SK-MEL-5 (cell line): Measurements from ENCODE around the gene GRIP2. TPM values are rescaled to one million over a fixed set of nuclear protein-coding genes. Genes with fewer than 3 reads are reported as not detected.

Source experiments
- DNase-seq: peaks from one replicate; pipeline ENCODE4 v3.0.0-alpha.2; 2016; ENCODE audit warnings: low read depth, low spot score
- in situ Hi-C: cut with HindIII; loops from 2 replicates; pipeline ENCODE4 v1.10.0; 2016; ENCODE audit warnings: low sequenced_read_pairs, high pct_unique_total_duplicates, low pct_unique_long_range_greater_than_20kb
- polyA plus RNA-seq, 2 experiments: library from polyadenylated mRNA; depleted of rRNA; stranded (reverse); fragments of >200 nt; gene quantifications; 2 replicates each; pipeline ENCODE4 v1.2.3, GENCODE V29; 2015
- total RNA-seq: library from RNA; depleted of rRNA; stranded (reverse); fragments of >200 nt; shearing (Covaris generic); gene quantifications from 2 replicates; pipeline ENCODE4 v1.2.3, GENCODE V29; 2014; rRNA removed

GRIP2 gene
- total RNA-seq: 0.18 and 0.27 TPM in 2 replicates
- 0.21 and 0.39 TPM in 2 replicates for polyA plus RNA-seq (2015; cell fraction: cytosol; rRNA removed)
- 1.0 and 1.6 TPM in 2 replicates for polyA plus RNA-seq (2015; cell fraction: nucleus; rRNA removed)

- in situ Hi-C loops: no loop called here
- no peak for DNase-seq
Measured at GRCh38 chr3:14539742-14540491, at the start of gene GRIP2. GRIP2 (minus strand) TSS chr3:14540342; CDS start chr3:14540308, 34 bp downstream.

GRCh38 chr3:14588425-14589112 is 48.4 kb upstream of the GRIP2 start:
- in situ Hi-C loops: no loop called here
- no peak for DNase-seq

GRCh38 chr3:14587740-14588360 is 47.7 kb upstream of the GRIP2 start:
- in situ Hi-C loops: no loop called here
- no peak for DNase-seq

- in situ Hi-C loops: no loop called here
- DNase-seq: no peak
Measured at GRCh38 chr3:14586611-14587010, 46.5 kb upstream of the GRIP2 start.

GRCh38 chr3:14583548-14584091 is 43.5 kb upstream of the GRIP2 start:
- in situ Hi-C loops: no loop called here
- DNase-seq: no peak

- DNase-seq: no peak
- in situ Hi-C loops: no loop called here
Measured at GRCh38 chr3:14582045-14582410, 41.9 kb upstream of the GRIP2 start.

- DNase-seq: peak; percentile 8
Measured at GRCh38 chr3:14581334-14582044, 41.3 kb upstream of the GRIP2 start.

GRCh38 chr3:14577897-14578296 is 37.8 kb upstream of the GRIP2 start:
- DNase-seq: no peak
- in situ Hi-C loops: no loop called here

More at GRCh38 chr3:14581334-14582044, 41.3 kb upstream of the GRIP2 start:
- in situ Hi-C loops: no loop called here

GRCh38 chr3:14576163-14576562 is 36.0 kb upstream of the GRIP2 start:
- DNase-seq: no peak
- in situ Hi-C loops: no loop called here

- in situ Hi-C loops: no loop called here
- DNase-seq: no peak
Measured at GRCh38 chr3:14574183-14574582, 34.0 kb upstream of the GRIP2 start.

- DNase-seq: no peak
- in situ Hi-C loops: no loop called here
Measured at GRCh38 chr3:14573706-14574105, 33.6 kb upstream of the GRIP2 start.

GRCh38 chr3:14570864-14571263 is 30.7 kb upstream of the GRIP2 start:
- in situ Hi-C loops: no loop called here
- DNase-seq: no peak

GRCh38 chr3:14570089-14570488 is 29.9 kb upstream of the GRIP2 start:
- in situ Hi-C loops: no loop called here
- DNase-seq: no peak

- in situ Hi-C loops: no loop called here
- no peak for DNase-seq
Measured at GRCh38 chr3:14569474-14570000, 29.4 kb upstream of the GRIP2 start.

GRCh38 chr3:14568269-14568668 is 28.1 kb upstream of the GRIP2 start:
- DNase-seq: no peak
- in situ Hi-C loops: no loop called here

GRCh38 chr3:14566812-14567211 is 26.7 kb upstream of the GRIP2 start:
- in situ Hi-C loops: no loop called here
- no peak for DNase-seq

GRCh38 chr3:14565868-14566588 is 25.9 kb upstream of the GRIP2 start:
- DNase-seq: peak; percentile 16
- in situ Hi-C loops: no loop called here
